Jurkat, Clone E6-1 (cell line): Measurements from ENCODE around the gene SELENOK.

Experiments
- DNase-seq: peaks from one replicate; pipeline ENCODE4 v3.0.0-alpha.2; 2011; ENCODE audit warnings: low read depth, low spot score
- H3K4me3 ChIP-seq: 2 replicates; pipeline ENCODE4 v1.5.1; 2011; ENCODE audit warnings: mild to moderate bottlenecking, low read length, control low read depth, moderate library complexity

Gene SELENOK

DNA sequence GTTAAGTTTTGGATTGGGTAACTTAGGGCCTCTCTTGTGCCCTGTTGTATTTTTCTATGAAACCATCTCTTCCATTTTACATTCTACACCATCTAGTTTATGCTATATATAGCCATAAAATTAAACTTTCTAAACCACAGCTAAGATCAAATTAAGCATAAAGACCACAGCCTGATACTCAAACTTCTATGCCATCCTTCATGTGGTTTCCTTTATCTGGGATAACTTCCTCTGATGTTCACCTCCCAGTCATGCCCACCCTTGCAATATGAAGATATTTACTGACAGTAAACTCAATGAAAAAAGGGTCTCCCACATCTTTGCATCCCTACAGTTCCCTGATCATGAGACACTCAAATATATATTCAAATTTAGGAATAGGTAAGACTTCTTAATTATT, 4.2 kb downstream of the SELENOK start:
- DNase-seq: peak; percentile 72
- no peak overlapping the region for H3K4me3 ChIP-seq

DNA sequence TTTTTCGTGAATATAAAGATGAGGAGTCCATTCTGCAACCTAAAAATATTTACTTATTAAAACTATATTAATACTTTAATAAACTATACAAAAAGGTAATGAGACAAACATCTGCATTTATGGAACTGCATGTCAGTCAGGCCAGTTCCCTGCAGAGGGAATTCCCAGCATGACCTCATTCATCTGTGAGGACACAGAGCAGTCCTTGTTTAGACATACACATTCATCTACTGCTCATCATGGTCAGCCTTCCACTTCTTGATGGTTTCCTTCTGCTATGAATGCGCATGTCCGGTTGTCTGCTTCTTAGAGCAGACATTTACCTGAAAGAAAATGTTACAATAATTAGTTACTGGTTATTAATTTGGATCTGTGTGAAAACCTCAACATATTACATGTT, 6.4 kb downstream of the SELENOK start:
- DNase-seq: no peak
- no peak overlapping the region for H3K4me3 ChIP-seq

DNA sequence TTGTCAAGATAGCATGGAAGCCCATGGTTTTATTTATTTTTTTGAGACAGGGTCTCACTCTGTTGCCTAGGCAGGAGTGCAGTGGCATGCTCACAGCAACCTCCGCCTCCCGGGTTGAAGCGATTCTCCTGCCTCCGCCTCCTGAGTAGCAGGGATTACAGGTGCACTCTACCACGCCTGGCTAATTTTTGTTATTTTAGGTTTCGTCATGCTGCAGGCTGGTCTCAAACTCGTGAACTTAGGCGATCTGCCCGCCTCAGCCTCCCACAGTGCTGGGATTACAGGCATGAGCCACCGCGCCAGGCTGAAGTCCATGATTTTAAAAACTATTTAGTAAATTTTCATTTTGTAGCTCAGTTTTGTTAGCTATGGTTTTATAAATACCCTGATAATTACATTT, 7.0 kb downstream of the SELENOK start:
- H3K4me3 ChIP-seq: no peak overlapping the region

DNA sequence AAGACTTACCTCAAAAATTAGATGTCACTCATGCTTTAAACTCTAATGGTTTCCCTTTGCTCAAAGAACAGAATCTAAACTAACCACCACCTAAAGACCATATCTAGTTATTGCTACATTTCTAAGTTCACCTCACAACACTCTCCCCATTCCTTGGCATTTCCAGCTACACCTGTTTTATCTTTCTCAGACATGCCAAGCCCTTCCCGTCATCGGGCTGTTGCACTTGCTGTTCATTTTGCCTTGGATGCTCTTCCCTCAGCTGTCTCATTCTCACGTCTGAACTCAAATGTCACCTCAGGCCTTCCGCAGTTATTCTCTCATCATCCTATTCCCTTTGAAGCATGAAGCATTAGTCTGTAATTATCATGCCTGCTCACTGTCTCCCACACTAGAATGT, 8.7 kb downstream of the SELENOK start:
- no peak for DNase-seq
- no peak overlapping the region for H3K4me3 ChIP-seq

More for the DNA sequence above, 7.0 kb downstream of the SELENOK start:
- DNase-seq: no peak

DNA sequence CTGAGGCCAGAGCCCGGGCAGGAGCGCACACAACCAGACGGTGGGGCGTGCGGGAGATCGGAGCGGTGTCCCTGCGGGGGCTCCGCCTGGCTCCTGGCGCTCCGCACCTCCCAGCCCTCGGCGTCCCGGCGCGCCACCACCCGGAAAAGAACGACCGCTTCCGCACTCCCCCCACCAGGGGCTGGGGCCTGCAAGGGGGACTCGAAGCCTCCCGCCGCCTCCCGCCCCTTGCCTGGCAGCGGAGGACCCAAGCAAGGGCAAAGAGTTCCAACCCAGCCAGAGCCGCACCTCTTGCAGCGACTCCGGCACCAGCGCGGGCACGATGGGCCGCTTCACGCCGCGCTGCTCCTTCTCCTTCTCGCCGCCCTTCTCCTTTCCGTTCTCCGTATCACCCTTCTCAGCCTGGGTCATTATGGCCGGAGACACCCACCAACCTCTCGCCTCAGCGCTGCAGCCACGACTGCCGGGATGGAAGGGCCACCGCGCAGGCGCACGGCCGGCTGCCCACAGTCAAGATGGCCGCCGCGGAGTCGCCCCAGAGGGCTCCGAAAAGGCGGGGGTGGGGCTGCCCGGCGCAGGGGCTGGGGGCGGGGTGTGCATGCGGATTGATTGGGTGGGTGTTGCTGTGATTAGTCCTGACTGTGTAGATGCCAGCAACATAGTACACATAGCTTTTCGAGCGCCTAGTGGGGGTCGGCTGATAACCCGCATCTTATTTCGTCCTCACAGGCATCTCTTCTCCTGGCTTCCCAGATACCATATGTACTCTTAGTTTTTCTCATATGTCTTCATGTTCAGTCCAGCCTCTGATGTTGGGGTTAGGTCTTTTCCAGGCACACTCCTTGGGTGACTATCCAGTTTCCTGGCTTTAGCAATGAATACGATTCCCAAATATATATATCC, 9.7 kb downstream of the SELENOK start, which contains the start of gene ACTR8:
Gene ACTR8 (minus strand): TSS at position 462 of the 903 bp plus-strand sequence. CDS start 51 bp downstream, at position 411.
- DNase-seq: peak; percentile 73
- peak within 1 kb of the TSS; percentile 81 for H3K4me3 ChIP-seq

DNA sequence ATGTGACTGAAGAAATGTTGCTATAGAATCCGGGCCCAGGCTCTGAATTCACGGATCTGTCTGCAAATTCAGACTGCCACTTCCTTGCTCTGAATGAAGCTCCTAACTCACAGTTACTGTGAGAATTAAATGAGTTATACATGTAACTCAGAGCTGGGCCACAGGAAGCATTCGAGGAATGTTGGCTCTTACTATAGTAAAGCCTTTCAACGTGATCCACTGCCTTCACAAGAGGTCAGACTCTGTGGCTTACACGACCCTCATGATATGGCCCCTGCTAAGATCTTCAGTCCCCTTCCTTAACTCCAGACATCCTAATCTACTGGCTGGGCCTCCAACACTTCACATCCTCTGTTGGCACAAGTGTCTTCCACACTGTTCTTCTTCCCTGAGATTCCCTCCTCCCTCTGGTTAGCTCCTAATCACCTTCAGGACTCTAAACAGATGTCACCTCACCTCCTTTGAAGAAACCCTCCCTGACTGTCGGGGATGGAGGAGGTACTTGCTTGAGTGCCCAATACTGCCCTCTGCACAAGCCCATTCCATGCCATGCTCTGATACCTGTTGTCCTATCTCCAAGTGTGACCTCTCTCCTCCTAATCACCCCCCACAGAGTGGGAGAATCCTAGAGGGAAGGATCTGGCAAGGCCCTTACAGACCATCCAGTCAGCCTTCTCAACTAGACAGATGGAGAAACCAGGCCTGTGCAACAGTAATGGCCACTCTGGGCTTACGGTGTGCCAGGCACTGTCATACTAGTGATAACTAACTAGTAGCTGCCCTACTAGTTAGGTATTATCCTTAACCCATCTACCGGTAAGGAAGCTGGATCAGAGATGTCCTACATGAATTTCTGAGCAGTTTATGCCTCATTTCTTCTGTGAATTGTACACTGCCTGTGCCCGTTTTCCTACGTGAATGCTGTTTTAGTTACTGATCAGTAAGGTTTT, 11.0 kb downstream of the SELENOK start:
- DNase-seq: no peak
- H3K4me3 ChIP-seq: peak overlapping the region; percentile 81

DNA sequence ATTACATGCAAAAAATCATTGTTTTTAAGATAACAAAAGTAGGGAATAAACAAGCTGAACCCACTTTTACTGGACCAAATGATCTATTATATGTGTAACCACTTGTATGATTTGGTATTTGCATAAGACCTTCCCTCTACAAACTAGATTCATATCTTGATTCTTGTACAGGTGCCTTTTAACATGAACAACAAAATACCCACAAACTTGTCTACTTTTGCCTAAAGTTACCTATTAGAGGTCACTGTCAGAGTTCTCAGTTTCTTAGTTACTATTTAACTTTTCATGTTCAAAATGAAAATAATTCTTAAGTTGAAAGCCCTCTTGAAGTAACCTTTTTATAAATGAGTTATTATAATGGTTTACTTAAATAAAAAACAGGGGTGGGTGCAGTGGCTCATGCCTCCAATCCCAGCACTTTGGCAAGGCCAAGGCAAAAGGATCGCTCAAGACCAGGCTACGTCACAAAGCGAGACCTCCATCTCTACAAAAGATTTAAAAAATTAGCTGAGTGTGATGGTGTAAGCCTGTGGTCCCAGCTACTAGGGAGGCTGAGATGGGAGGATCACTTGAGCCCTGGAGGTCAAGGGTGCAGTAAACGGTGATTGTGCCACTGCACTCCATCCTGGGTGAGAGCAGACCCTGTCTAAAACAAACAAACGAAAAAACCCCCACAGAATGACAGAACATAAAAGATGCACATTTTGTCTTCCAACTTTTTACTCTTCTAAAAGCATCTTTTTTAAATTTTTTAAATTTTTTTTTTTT, 25.7 kb downstream of the SELENOK start:
- no peak overlapping the region for H3K4me3 ChIP-seq
- no peak for DNase-seq

DNA sequence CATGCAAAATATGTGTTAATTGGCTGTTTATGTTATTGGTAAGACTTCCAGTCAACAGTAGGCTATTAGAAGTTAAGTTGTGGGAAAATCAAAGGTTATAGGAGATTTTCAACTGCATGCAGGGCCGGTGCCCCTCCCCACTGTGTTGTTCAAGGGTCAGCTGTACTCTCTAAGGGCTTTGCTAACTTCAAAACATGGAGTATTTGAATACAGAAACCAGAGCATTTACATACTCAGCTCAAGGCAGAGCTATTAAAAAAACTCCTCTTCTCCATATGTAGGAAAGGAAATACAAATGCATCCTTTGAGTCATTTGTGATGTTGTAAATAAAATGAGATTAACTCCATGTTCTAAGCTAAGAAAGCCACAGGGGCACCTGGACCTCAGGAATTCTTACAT, 28.5 kb downstream of the SELENOK start:
- no peak for DNase-seq
- no peak overlapping the region for H3K4me3 ChIP-seq

DNA sequence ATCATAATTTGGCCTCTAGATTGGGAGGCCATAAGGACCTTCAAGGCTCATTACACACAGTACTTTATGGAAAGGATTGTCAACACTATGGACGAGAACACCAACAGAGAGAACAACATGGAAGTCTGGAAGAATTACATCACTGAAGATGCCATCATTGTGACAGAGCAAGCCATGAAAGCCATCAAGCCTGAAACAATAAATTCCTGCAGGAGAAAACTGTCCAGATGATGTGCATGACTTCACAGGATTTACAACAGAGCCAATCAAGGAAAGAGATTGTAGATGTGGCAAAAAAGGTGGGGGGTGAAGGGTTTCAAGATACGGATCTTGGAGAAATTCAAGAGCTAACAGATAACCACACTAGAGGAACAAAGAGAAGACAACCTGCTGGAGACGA, 29.4 kb downstream of the SELENOK start:
- DNase-seq: no peak
- no peak overlapping the region for H3K4me3 ChIP-seq

DNA sequence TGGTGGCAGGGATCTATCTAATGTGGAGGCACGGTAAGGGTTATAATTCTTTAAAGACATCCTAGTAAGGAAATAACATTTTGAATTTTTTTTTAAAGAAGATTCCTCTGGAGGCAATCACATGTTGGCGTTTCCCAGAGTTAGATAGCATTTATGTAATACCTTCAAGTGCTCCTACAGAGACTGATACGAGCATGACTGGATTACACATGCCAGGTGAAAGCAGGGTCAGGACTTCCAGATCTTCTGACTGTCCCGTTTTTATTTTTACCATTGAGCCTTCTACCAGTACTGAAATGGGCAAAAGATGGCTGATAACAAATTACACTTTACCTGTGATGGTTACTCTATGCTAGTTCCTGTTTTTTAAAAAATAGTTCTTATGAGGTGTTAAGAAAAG, 31.5 kb downstream of the SELENOK start:
- DNase-seq: no peak
- H3K4me3 ChIP-seq: no peak overlapping the region

DNA sequence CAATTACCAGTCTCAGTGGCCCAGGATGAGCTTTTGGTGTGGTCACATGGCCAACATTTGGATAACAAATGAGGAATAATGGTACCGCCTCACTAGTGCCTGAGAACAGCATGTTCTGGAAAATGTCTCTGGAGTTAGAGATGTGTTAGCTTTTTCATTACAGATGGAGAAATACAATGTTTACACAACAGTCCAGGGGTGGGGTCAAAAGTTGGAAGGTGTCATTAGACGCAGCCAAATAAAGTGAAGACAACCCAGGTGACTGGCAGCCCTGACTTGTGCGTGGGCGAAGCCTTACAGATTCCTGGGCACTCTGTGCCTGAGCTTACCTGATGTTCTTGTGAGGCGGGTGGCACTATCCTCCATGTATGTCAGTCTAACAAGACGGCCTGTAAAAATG, 32.5 kb downstream of the SELENOK start:
- no peak for DNase-seq
- no peak overlapping the region for H3K4me3 ChIP-seq

DNA sequence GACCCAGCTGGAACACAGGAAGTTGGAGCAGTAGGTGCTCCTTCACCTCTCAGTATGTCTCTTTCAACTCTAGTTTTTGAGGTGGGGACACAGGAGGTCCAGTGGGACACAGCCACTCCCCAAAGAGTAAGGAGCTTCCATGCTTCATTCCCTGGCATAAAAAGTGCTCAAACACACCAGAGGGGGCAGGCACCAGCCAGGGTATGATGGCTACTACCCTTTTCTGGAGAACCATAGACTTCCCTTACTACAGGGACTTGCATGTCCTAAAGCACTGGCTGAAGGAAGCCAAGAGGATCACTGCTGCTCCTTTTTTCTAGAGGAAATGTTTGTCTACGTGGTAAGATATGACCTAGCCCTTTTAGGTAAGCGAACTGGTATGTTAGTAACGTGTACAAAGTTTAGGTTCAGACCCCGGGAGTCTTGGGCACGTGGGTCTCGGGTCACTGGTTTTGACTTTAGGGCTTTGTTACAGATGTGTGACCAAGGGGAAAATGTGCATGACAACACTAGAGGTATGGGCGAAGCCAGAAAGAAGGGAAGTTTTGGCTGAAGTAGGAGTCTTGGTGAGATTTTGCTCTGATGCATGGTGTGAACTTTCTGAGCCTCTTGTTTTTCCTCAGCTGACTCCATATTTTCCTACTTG, 33.4 kb downstream of the SELENOK start:
- H3K4me3 ChIP-seq: no peak overlapping the region
- no peak for DNase-seq

DNA sequence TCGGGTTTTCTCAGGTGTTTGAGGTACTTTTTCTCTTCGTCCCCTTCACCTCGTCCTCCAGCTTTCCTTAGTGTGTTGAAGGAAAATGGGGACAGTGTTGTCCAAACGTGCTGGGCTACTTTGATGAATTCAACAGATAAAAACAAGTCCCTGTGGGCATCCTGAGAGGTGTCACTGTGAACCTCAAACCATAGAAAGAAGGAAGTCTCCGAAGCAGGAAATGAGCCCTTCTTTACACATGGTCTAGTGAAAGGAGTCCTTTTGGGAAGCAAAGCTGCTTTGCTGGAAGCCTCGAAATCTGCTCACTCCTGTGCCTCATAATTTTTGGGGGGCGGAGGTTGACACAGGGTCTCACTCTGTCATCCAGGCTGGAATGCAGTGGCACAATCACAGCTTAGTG, 34.7 kb downstream of the SELENOK start:
- no peak for DNase-seq

DNA sequence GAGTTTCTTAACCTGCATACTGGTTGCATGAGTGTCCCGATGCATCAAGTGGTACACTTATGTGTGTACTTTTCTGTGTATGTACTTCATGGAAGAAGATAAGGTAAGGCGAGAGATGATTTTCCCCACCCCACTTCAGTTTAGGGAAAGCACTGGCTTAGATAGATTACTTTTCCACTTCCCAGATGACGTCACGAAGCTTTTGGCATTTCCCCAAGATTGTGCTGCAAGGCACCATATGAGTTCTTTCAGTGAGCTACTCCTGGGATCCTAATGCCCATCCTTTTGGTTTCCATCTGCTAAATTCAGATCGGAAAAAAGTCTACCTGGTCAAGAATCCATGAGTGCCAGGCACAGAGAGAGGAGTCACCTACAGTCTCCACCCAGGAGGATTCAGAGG, 40.8 kb downstream of the SELENOK start:
- no peak for DNase-seq
- no peak overlapping the region for H3K4me3 ChIP-seq

More for the DNA sequence above, 34.7 kb downstream of the SELENOK start:
- no peak overlapping the region for H3K4me3 ChIP-seq

DNA sequence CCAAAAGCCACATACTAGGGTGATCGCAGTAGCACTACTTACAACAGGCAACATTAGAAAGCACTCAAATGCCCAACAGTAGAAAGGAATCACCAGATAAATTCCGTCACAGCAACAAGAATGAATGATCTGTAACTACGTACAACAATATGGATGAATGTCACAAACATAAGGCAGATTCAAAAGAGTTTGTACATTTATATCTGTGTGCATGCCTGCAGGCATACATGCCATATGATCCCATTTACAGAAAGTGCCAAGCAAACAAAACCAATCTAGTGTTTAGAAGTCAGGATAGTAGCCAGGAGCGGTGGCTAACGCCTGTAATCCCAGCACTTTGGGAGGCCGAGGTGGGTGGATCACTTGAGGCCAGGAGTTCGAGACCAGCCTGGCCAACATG, 41.7 kb downstream of the SELENOK start:
- H3K4me3 ChIP-seq: no peak overlapping the region
- no peak for DNase-seq

DNA sequence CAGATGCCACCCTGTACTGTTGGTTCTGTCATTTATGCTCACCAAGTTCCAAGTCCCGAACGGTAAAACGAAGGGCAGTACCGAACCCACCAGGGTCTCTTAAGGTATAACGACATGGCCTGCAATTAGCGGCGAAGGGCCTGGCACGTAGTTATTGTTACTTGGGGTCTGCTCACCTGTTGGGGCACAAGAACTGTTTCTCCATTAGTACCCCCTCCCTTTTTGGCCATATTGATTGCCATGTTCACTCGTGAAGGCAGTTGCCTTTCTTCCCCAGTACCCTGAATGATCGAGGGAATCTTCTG, 44.9 kb downstream of the SELENOK start:
- H3K4me3 ChIP-seq: no peak overlapping the region
- no peak for DNase-seq

DNA sequence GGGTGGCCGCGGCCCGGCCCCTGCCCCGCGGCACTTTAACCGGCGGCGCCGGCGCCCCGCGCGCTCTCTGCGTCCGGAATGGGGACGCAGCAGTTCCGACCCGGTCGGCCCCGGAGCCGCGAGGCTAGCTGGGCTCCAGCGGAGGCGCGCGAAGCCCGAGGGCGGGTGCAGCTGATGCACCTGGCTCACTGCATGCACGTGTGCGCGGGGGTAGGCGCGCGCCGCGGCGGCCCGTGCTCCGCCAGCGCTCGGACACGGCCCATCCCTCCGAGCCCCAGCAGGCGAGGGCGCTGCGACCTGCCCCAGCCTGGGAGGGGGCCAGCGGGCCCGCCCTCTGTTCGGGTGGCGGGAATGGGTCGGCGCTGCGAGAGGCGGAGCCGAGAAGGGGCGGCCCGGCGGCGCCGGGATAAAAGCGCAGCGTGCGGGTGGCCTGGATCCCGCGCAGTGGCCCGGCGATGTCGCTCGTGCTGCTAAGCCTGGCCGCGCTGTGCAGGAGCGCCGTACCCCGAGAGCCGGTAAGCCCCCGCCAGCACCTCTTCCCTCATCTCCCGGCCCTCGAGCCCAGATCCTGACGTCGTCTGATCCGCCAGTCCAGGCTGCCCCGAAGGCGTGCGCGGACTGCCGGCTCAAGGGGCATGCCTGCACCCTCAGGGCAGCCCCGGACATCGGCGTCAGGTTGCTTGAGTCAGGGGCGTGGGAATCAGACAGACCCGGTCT, 45.4 kb downstream of the SELENOK start, which contains the start of the genes CHDH and IL17RB:
Gene CHDH (minus strand): TSS at position 286 of the 717 bp plus-strand sequence. CDS start 22,411 bp downstream, outside the sequence.
Gene IL17RB (plus strand): TSS at position 435 of the 717 bp plus-strand sequence. CDS start 21 bp downstream, at position 456.
- no peak within 1 kb of the TSS for H3K4me3 ChIP-seq
- no peak for DNase-seq

DNA sequence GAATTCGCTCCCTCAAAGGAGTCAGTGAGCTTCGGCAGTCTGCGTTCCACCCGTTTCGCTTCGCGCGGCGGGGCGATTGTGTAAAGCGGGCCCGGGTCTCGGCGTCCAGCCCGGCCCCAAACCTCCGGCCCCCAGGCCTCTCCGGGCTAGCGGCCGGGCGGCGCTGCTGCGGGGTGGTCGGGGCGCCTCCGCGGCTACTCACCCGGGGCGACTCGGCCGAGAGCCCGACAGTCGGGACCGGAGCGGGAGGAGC, 45.9 kb downstream of the SELENOK start:
- no peak for DNase-seq
- H3K4me3 ChIP-seq: no peak overlapping the region
